Hepatocyte (in vitro differentiated cells): ENCODE results near the gene RELL1. TPM values are rescaled to one million over a fixed set of nuclear protein-coding genes. Genes with fewer than 3 reads are reported as not detected.

Experiments used
- DNase-seq: peaks from one replicate; pipeline ENCODE4 v3.0.0-alpha.2; 2016; ENCODE audit warnings: low spot score
- H2AFZ ChIP-seq: fragments of 200-600 bp; sonication (generic); 2 replicates; pipeline ENCODE4 v1.6.0; 2016; ENCODE audit warnings: antibody characterized with exemption, mild to moderate bottlenecking
- H3K27ac ChIP-seq: fragments of 200-600 bp; sonication (generic); 2 replicates; pipeline ENCODE4 v1.5.1; 2016; ENCODE audit warnings: mild to moderate bottlenecking
- H3K27me3 ChIP-seq: fragments of 200-600 bp; sonication (generic); 2 replicates; pipeline ENCODE4 v1.6.1; 2016
- H3K36me3 ChIP-seq: fragments of 200-600 bp; sonication (generic); replicated peaks from 2 replicates; pipeline ENCODE4 v1.5.1; 2016; ENCODE audit warnings: low read depth; ENCODE audit not compliant: insufficient read depth
- H3K4me1 ChIP-seq: fragments of 200-600 bp; sonication (generic); 2 replicates; pipeline ENCODE4 v1.5.1; 2016; ENCODE audit warnings: mild to moderate bottlenecking, moderate library complexity; ENCODE audit not compliant: insufficient read depth
- H3K4me2 ChIP-seq: fragments of 200-600 bp; sonication (generic); 2 replicates; pipeline ENCODE4 v1.6.0; 2016
- H3K4me3 ChIP-seq: fragments of 200-600 bp; sonication (generic); 2 replicates; pipeline ENCODE4 v1.5.1; 2016; ENCODE audit warnings: mild to moderate bottlenecking
- H3K79me2 ChIP-seq: fragments of 200-600 bp; sonication (generic); 2 replicates; pipeline ENCODE4 v1.6.0; 2017; ENCODE audit warnings: mild to moderate bottlenecking
- H3K9me2 ChIP-seq: fragments of 200-600 bp; sonication (generic); replicated peaks from 2 replicates; pipeline ENCODE4 v1.6.0; 2017; ENCODE audit warnings: mild to moderate bottlenecking; ENCODE audit not compliant: insufficient read depth
- H3K9me3 ChIP-seq: fragments of 200-600 bp; sonication (generic); 2 replicates; pipeline ENCODE4 v1.5.1; 2016; ENCODE audit warnings: low read depth, mild to moderate bottlenecking
- H4K20me1 ChIP-seq: fragments of 200-600 bp; sonication (generic); 2 replicates; pipeline ENCODE4 v1.6.0; 2016; ENCODE audit warnings: mild to moderate bottlenecking; ENCODE audit not compliant: insufficient read depth, poor library complexity, severe bottlenecking
- CTCF ChIP-seq: fragments of 200-600 bp; sonication (generic); IDR thresholded peaks from 2 replicates; pipeline ENCODE4 v1.5.1; 2016; ENCODE audit warnings: antibody characterized with exemption, mild to moderate bottlenecking; ENCODE audit not compliant: poor library complexity
- EZH2 ChIP-seq: fragments of 200-600 bp; sonication (generic); IDR thresholded peaks from 2 replicates; pipeline ENCODE4 v1.6.1; 2016; ENCODE audit warnings: antibody characterized with exemption, mild to moderate bottlenecking, borderline replicate concordance
- EZH2phosphoT487 ChIP-seq: fragments of 200-600 bp; sonication (generic); IDR thresholded peaks from one replicate; pipeline ENCODE4 v1.6.1; 2018; ENCODE audit warnings: antibody characterized with exemption, mild to moderate bottlenecking, low read depth, moderate library complexity; ENCODE audit not compliant: unreplicated experiment, severe bottlenecking
- WGBS: methylation state at CpG from one replicate; pipeline ENCODE4 v1.1.6; 2016; ENCODE audit warnings: low lambda C conversion rate; ENCODE audit errors: missing lambda C conversion rate; 5-methylcytosine and 5-hydroxymethylcytosine counted together
- polyA plus RNA-seq: library from polyadenylated mRNA; unstranded; fragments of >200 nt; fragmentation: Nextera tagmentation; extraction: Ambion mirVana; gene quantifications from 2 replicates; pipeline ENCODE4 v1.2.1, GENCODE V29; 2016
- total RNA-seq: library from RNA; depleted of rRNA; stranded (reverse); fragments of >200 nt; gene quantifications from 2 replicates; pipeline ENCODE4 v1.2.3, GENCODE V29; 2014

RELL1 gene
- total and polyA plus RNA-seq, 2 experiments from 2014 or later: 5.5 to 39.8 TPM

- DNase-seq: no peak
- Histone ChIP-seq H3K79me2 (no peaks in the 10 kb centered on the region), H3K9me2 (no peaks in the 10 kb centered on the region), H3K4me3 (no peak overlapping the region), H3K36me3 (no peaks in the 10 kb centered on the region), H3K27me3 (no peaks in the 10 kb centered on the region), H3K4me1 (no peaks in the 10 kb centered on the region), H4K20me1 (no peaks in the 10 kb centered on the region), H3K9me3 (no peaks in the 10 kb centered on the region), H3K4me2 (no peak overlapping the region), H3K27ac (no peak overlapping the region), H2AFZ (no peak overlapping the region)
- 85% methylated on average over 4 of the region's 4 CpGs for WGBS
- no peak for TF ChIP-seq EZH2phosphoT487
- no peak for TF ChIP-seq EZH2
These were observed 31.4 kb upstream of the RELL1 start for GRCh38 chr4:37717576-37717975.

- Histone ChIP-seq H2AFZ (no peak overlapping the region), H3K4me1 (no peaks in the 10 kb centered on the region), H3K79me2 (no peaks in the 10 kb centered on the region), H3K9me2 (no peaks in the 10 kb centered on the region), H3K27ac (peak overlapping the region; percentile 63), H3K4me2 (no peak overlapping the region), H3K9me3 (no peaks in the 10 kb centered on the region), H3K36me3 (no peaks in the 10 kb centered on the region), H3K27me3 (no peaks in the 10 kb centered on the region), H3K4me3 (no peak overlapping the region), H4K20me1 (no peaks in the 10 kb centered on the region)
- no peak for TF ChIP-seq EZH2
- TF ChIP-seq EZH2phosphoT487: no peak
- no peak for TF ChIP-seq CTCF
- 66% methylated on average over 4 of the region's 4 CpGs for WGBS
- peak; percentile 59 for DNase-seq
These were observed 29.8 kb upstream of the RELL1 start for GRCh38 chr4:37715889-37716402.

GRCh38 chr4:37710491-37710890 lies 24.3 kb upstream of the RELL1 start:
- Histone ChIP-seq H3K9me2 (no peaks in the 10 kb centered on the region), H3K79me2 (no peaks in the 10 kb centered on the region), H3K36me3 (no peaks in the 10 kb centered on the region), H3K9me3 (no peaks in the 10 kb centered on the region), H2AFZ (no peak overlapping the region), H3K4me3 (no peak overlapping the region), H3K27ac (no peak overlapping the region), H3K27me3 (no peaks in the 10 kb centered on the region), H4K20me1 (no peaks in the 10 kb centered on the region), H3K4me1 (no peaks in the 10 kb centered on the region), H3K4me2 (no peak overlapping the region)
- no peak for DNase-seq
- no peak for TF ChIP-seq CTCF
- no peak for TF ChIP-seq EZH2phosphoT487
- no peak for TF ChIP-seq EZH2
- 73% methylated on average over 1 of the region's 1 CpG for WGBS

GRCh38 chr4:37706032-37706431 lies 19.9 kb upstream of the RELL1 start:
- no peaks in the 10 kb centered on the region for H3K9me2 ChIP-seq
- no peaks in the 10 kb centered on the region for H3K79me2 ChIP-seq
- H3K27me3 ChIP-seq: no peaks in the 10 kb centered on the region
- H2AFZ ChIP-seq: no peak overlapping the region
- no peaks in the 10 kb centered on the region for H3K4me1 ChIP-seq
- H3K27ac ChIP-seq: no peak overlapping the region
- no peak overlapping the region for H3K4me3 ChIP-seq
- H3K4me2 ChIP-seq: no peak overlapping the region
- no peaks in the 10 kb centered on the region for H3K9me3 ChIP-seq
- 91% methylated on average over 3 of the region's 3 CpGs for WGBS
- H4K20me1 ChIP-seq: no peaks in the 10 kb centered on the region
- DNase-seq: no peak
- TF ChIP-seq EZH2: no peak
- no peak for TF ChIP-seq CTCF
- H3K36me3 ChIP-seq: no peaks in the 10 kb centered on the region
